ENCODE data around the gene ZNF609.

ZNF609 gene

GRCh38 chr15:64656508-64656907 is 196.1 kb downstream of the ZNF609 start:
- no peak for DNase-seq (ENCODE audit: low spot score)

GRCh38 chr15:64665179-64665578 is 204.8 kb downstream of the ZNF609 start:
- DNase-seq (ENCODE audit: low spot score), result no peak

- peak; percentile 24 for DNase-seq (ENCODE audit: low spot score)
Observed at GRCh38 chr15:64667736-64668161, 207.4 kb downstream of the ZNF609 start.

- DNase-seq (ENCODE audit: low spot score), result no peak
Observed at GRCh38 chr15:64673866-64674265, 213.5 kb downstream of the ZNF609 start.

GRCh38 chr15:64678126-64678819 is 217.9 kb downstream of the ZNF609 start:
- no peak for DNase-seq (ENCODE audit: low spot score)

GRCh38 chr15:64680097-64680496 is 219.7 kb downstream of the ZNF609 start:
- no peak for DNase-seq (ENCODE audit: low spot score)

GRCh38 chr15:64681424-64682024 is 221.1 kb downstream of the ZNF609 start:
- DNase-seq (ENCODE audit: low spot score), result peak; percentile 83

GRCh38 chr15:64682255-64682654 is 221.9 kb downstream of the ZNF609 start:
- DNase-seq (ENCODE audit: low spot score), result no peak

- DNase-seq (ENCODE audit: low spot score), result no peak
Observed at GRCh38 chr15:64683378-64683777, 223.0 kb downstream of the ZNF609 start.

- no peak for DNase-seq (ENCODE audit: low spot score)
Observed at GRCh38 chr15:64685230-64685888, 225.0 kb downstream of the ZNF609 start.

- DNase-seq (ENCODE audit: low spot score), result peak; percentile 56
Observed at GRCh38 chr15:64686130-64686735, 225.9 kb downstream of the ZNF609 start.

- no peak for DNase-seq (ENCODE audit: low spot score)
Observed at GRCh38 chr15:64687172-64687571, 226.8 kb downstream of the ZNF609 start.

- DNase-seq (ENCODE audit: low spot score), result no peak
Observed at GRCh38 chr15:64687688-64688087, 227.3 kb downstream of the ZNF609 start.

GRCh38 chr15:64688770-64689169 is 228.4 kb downstream of the ZNF609 start:
- no peak for DNase-seq (ENCODE audit: low spot score)

GRCh38 chr15:64690008-64690407 is 229.6 kb downstream of the ZNF609 start:
- no peak for DNase-seq (ENCODE audit: low spot score)

- DNase-seq (ENCODE audit: low spot score), result no peak
Observed at GRCh38 chr15:64690578-64691296, 230.4 kb downstream of the ZNF609 start.

- DNase-seq (ENCODE audit: low spot score), result no peak
Observed at GRCh38 chr15:64691896-64692565, 231.7 kb downstream of the ZNF609 start.

- peak; percentile 72 for DNase-seq (ENCODE audit: low spot score)
Observed at GRCh38 chr15:64693134-64693533, 232.8 kb downstream of the ZNF609 start.

GRCh38 chr15:64694816-64695215 is 234.4 kb downstream of the ZNF609 start:
- DNase-seq (ENCODE audit: low spot score), result no peak

GRCh38 chr15:64695561-64695992 is 235.2 kb downstream of the ZNF609 start:
- DNase-seq (ENCODE audit: low spot score), result no peak

- DNase-seq (ENCODE audit: low spot score), result no peak
Observed at GRCh38 chr15:64696481-64696880, 236.1 kb downstream of the ZNF609 start.
